ENCODE results near the gene GRHL1.

Gene GRHL1

DNA sequence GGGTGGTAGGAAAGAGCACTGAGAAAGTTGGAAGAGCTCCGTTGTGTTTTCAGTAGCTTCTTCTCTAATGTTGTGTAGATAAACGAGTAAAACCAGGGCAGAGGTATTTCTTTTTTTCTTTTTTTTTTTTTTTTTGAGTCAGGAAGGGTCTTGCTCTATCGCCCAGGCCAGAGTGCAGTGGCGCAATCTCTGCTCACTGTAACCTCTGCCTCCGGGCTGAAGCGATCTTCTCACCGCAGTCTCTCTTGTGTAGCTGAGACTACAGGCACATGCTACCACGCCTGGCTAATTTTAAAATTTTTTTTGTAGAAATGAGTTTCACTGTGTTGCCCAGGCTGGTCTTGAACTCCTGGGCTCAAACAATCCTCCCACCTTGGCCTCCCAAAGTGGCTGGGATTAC is 6.6 kb downstream of the GRHL1 start:
- Histone ChIP-seq H3K36me3 (ENCODE audit: control insufficient read depth in 5 of 5, insufficient read depth in 5 of 5, low read length in 5 of 5) (peaks cover 4 to 13% (median 7%) of the 10 kb centered on the region in 5 donors), H3K4me1 (ENCODE audit: control insufficient read depth in 5 of 5, insufficient read depth in 5 of 5, low read length in 5 of 5) (peaks cover 0 to 14% (median 6%) of the 10 kb centered on the region in 5 donors), H3K27me3 (ENCODE audit: control insufficient read depth in 5 of 5, insufficient read depth in 4 of 5, low read length in 5 of 5) (no peaks in the 10 kb centered on the region), H3K9me3 (ENCODE audit: control insufficient read depth in 5 of 5, low read length in 5 of 5) (no peaks in the 10 kb centered on the region), H3K4me3 (ENCODE audit: low read depth in 1 of 5, low read length in 5 of 5) (no peak overlapping the region), H3K9ac (ENCODE audit: low read length in 5 of 5) (no peak overlapping the region), H3K27ac (ENCODE audit: low read depth, low read length) (no peak overlapping the region)

DNA sequence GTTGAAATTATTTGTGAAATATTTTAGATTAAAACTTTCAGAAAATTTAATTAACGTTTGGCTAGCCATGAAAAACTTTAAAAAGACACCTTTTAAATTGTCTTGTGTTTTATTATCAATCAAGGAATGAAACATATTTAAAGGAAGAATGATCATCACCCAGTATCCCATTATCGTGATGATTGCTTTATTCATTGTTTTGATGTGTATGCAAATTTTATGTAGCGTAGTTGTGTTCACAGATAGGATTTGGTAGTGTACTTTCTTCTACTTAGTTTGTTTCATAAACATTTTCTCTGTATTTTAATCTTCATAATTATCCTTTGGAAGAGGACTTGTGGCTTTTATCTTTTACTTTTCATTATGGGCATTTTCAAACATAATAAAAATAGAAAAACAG is 7.8 kb downstream of the GRHL1 start:
- Histone ChIP-seq H3K9me3 (ENCODE audit: control insufficient read depth in 5 of 5, low read length in 5 of 5) (no peaks in the 10 kb centered on the region), H3K27me3 (ENCODE audit: control insufficient read depth in 5 of 5, insufficient read depth in 4 of 5, low read length in 5 of 5) (no peaks in the 10 kb centered on the region), H3K27ac (ENCODE audit: low read depth, low read length) (no peak overlapping the region), H3K4me1 (ENCODE audit: control insufficient read depth in 5 of 5, insufficient read depth in 5 of 5, low read length in 5 of 5) (peaks cover 0 to 5% (median 4%) of the 10 kb centered on the region in 5 donors), H3K36me3 (ENCODE audit: control insufficient read depth in 5 of 5, insufficient read depth in 5 of 5, low read length in 5 of 5) (peaks cover 4 to 13% (median 12%) of the 10 kb centered on the region in 5 donors), H3K4me3 (ENCODE audit: low read depth in 1 of 5, low read length in 5 of 5) (no peak overlapping the region), H3K9ac (ENCODE audit: low read length in 5 of 5) (no peak overlapping the region)

DNA sequence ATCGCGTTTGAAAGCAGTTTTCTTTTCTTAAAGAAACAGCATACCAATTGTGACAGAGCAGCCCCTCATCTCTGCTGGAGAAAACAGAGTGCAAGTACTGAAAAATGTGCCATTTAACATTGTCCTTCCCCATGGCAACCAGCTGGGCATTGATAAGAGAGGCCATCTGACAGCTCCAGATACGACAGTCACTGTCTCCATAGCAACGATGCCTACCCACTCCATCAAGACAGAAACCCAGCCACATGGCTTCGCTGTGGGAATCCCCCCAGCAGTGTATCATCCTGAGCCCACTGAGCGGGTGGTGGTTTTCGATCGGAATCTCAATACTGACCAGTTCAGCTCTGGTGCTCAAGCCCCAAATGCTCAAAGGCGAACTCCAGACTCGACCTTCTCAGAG is 9.5 kb downstream of the GRHL1 start:
- H3K4me3 ChIP-seq (ENCODE audit: low read depth in 1 of 5, low read length in 5 of 5): no peak overlapping the region

DNA sequence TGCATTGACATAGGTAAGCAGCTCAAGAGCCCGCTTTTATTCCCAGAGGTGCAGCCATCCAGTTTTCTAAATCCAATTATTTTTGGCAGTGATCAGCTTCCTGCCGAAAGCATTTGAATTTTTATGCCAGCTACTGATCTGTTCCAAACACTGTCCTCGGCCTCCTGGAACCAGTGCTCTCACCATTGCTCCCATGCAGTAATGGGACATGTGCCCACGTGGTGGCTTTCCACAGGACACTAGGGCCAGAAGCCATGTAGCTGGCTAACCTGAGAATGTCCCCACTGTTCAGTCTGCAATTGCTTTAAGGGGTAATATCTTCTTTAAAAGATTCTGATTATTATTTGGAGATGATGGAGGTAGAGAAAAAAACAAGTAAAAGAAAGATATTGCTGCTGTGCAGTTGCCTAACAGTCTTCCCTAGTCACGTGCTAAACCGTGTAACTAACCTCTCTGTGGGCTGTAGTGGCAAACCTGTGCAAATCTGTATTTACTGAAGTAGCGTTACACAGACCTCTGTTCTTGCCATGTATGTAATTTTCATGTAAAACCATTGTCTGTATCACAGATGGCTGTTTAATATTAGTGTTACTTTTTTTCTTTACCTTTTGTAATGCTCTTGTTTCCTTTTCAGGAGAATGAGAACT is 13.0 kb downstream of the GRHL1 start:
- no peak overlapping the region for H3K27ac ChIP-seq (ENCODE audit: low read depth, low read length)
- H3K27me3 ChIP-seq (ENCODE audit: control insufficient read depth in 5 of 5, insufficient read depth in 4 of 5, low read length in 5 of 5): no peaks in the 10 kb centered on the region
- H3K4me1 ChIP-seq (ENCODE audit: control insufficient read depth in 5 of 5, insufficient read depth in 5 of 5, low read length in 5 of 5): peaks cover 0 to 4% (median 0%) of the 10 kb centered on the region in 5 donors
- H3K9me3 ChIP-seq (ENCODE audit: control insufficient read depth in 5 of 5, low read length in 5 of 5): no peaks in the 10 kb centered on the region
- no peak overlapping the region for H3K9ac ChIP-seq (ENCODE audit: low read length in 5 of 5)
- peaks cover 4 to 19% (median 16%) of the 10 kb centered on the region in 5 donors for H3K36me3 ChIP-seq (ENCODE audit: control insufficient read depth in 5 of 5, insufficient read depth in 5 of 5, low read length in 5 of 5)
- no peak overlapping the region for H3K4me3 ChIP-seq (ENCODE audit: low read depth in 1 of 5, low read length in 5 of 5)

More for the DNA sequence above, 9.5 kb downstream of the GRHL1 start:
- Histone ChIP-seq H3K9ac (ENCODE audit: low read length in 5 of 5) (no peak overlapping the region), H3K4me1 (ENCODE audit: control insufficient read depth in 5 of 5, insufficient read depth in 5 of 5, low read length in 5 of 5) (peaks cover 0 to 4% (median 0%) of the 10 kb centered on the region in 5 donors), H3K27me3 (ENCODE audit: control insufficient read depth in 5 of 5, insufficient read depth in 4 of 5, low read length in 5 of 5) (no peaks in the 10 kb centered on the region), H3K9me3 (ENCODE audit: control insufficient read depth in 5 of 5, low read length in 5 of 5) (no peaks in the 10 kb centered on the region), H3K27ac (ENCODE audit: low read depth, low read length) (no peak overlapping the region), H3K36me3 (ENCODE audit: control insufficient read depth in 5 of 5, insufficient read depth in 5 of 5, low read length in 5 of 5) (peaks cover 4 to 19% (median 16%) of the 10 kb centered on the region in 5 donors)

DNA sequence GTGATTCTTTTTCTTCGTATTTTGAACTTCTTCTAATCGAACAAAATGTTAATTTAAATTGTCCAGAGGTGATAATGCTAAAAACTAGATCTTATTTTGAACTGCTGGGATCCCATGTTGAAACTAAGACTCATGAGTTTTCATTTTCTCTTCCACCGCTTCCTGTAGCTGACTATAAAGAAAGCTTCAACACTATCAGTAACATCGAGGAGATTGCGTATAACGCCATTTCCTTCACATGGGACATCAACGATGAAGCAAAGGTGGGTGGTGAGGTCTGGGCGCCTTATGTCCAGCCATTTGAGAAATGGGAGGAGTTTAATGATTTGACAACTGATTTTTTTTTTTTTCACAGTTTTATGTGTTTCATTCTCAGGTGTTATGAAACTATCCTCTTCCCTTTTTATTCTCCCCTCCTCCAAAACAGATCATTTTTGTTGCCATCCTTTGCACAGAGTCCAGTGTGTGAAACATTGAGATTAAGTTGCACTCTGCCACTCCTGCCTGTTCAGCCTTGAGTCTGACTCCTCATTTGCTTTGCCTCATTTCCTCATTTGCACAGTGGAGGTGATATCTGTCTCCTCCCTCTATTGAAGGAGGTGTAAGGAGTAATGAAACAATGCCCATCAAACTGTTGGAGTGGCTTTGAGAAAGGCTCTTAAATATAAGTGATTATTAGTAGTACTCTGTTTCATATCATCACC is 13.8 kb downstream of the GRHL1 start:
- Histone ChIP-seq H3K4me1 (ENCODE audit: control insufficient read depth in 5 of 5, insufficient read depth in 5 of 5, low read length in 5 of 5) (peaks cover 0 to 7% (median 0%) of the 10 kb centered on the region in 5 donors), H3K9me3 (ENCODE audit: control insufficient read depth in 5 of 5, low read length in 5 of 5) (no peaks in the 10 kb centered on the region), H3K4me3 (ENCODE audit: low read depth in 1 of 5, low read length in 5 of 5) (no peak overlapping the region), H3K27me3 (ENCODE audit: control insufficient read depth in 5 of 5, insufficient read depth in 4 of 5, low read length in 5 of 5) (no peaks in the 10 kb centered on the region), H3K9ac (ENCODE audit: low read length in 5 of 5) (no peak overlapping the region), H3K36me3 (ENCODE audit: control insufficient read depth in 5 of 5, insufficient read depth in 5 of 5, low read length in 5 of 5) (peaks cover 4 to 19% (median 15%) of the 10 kb centered on the region in 5 donors), H3K27ac (ENCODE audit: low read depth, low read length) (no peak overlapping the region)

DNA sequence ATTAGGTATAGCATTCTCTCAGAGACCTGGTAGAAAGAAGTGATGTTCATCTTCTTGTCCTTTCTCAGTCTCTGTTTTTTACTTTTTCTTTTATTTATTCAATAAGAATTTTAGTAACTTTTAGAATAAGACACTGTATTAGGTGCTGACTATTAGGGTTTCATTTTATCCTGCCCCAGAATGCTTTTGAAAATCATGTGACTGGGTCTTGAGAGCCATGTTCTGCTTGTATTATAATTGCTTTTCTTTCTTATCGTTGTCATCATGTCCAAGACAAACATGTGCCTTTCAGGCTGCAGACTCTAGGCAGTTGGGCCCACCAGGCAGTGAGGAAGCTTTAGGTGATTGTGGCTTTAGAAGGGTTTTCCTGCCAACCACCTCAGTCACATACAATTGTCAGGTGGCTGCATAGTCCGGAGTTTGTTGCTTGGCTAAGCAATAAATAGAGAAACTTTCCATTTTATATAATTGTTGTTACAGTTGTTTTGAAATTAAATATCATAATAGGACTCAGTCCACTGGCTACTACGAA is 15.1 kb downstream of the GRHL1 start:
- no peak overlapping the region for H3K4me3 ChIP-seq (ENCODE audit: low read depth in 1 of 5, low read length in 5 of 5)
- no peaks in the 10 kb centered on the region for H3K9me3 ChIP-seq (ENCODE audit: control insufficient read depth in 5 of 5, low read length in 5 of 5)
- H3K9ac ChIP-seq (ENCODE audit: low read length in 5 of 5): no peak overlapping the region
- peaks cover 0 to 18% (median 0%) of the 10 kb centered on the region in 5 donors for H3K4me1 ChIP-seq (ENCODE audit: control insufficient read depth in 5 of 5, insufficient read depth in 5 of 5, low read length in 5 of 5)
- peaks cover 0 to 13% (median 10%) of the 10 kb centered on the region in 5 donors for H3K36me3 ChIP-seq (ENCODE audit: control insufficient read depth in 5 of 5, insufficient read depth in 5 of 5, low read length in 5 of 5)
- H3K27ac ChIP-seq (ENCODE audit: low read depth, low read length): no peak overlapping the region
- no peaks in the 10 kb centered on the region for H3K27me3 ChIP-seq (ENCODE audit: control insufficient read depth in 5 of 5, insufficient read depth in 4 of 5, low read length in 5 of 5)

DNA sequence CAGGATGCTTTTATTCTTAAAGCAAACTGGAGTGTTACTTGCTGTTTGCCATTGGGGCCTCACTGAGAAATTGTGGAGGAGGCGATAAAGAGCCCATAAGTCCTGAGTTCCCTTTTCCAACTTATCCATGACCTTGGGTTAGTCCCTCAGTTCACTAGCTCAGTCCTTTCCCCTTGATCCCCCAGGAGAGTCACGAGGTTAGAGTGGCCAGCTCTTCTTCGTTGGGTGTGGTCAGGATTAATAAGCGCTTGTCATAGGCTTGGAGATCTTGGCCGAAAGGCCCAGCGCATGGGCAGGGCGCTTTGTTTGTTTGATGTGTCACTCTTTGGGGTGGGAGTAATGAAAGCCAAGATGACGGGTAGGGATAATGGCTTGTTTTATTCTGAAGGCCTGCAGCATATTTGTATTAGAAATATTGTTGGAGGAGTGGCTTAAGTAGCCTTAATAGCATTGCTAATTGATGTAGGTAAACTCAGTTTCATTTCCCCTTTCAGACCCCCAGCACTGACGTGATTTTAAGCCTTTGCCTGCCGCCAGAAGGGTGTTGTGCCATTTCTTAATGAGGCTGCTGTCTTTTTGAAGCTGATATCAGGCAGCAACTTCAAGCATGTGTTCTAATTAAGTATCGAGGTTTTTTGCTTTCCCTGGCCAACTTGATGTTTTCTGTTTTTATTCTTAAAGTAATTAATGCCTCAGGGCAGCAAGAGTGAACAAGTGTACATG is 15.7 kb downstream of the GRHL1 start:
- H3K36me3 ChIP-seq (ENCODE audit: control insufficient read depth in 5 of 5, insufficient read depth in 5 of 5, low read length in 5 of 5): peaks cover 0 to 13% (median 8%) of the 10 kb centered on the region in 5 donors
- no peak overlapping the region for H3K4me3 ChIP-seq (ENCODE audit: low read depth in 1 of 5, low read length in 5 of 5)
- no peak overlapping the region for H3K27ac ChIP-seq (ENCODE audit: low read depth, low read length)
- H3K9me3 ChIP-seq (ENCODE audit: control insufficient read depth in 5 of 5, low read length in 5 of 5): no peaks in the 10 kb centered on the region
- H3K27me3 ChIP-seq (ENCODE audit: control insufficient read depth in 5 of 5, insufficient read depth in 4 of 5, low read length in 5 of 5): no peaks in the 10 kb centered on the region
- peaks cover 0 to 18% (median 0%) of the 10 kb centered on the region in 5 donors for H3K4me1 ChIP-seq (ENCODE audit: control insufficient read depth in 5 of 5, insufficient read depth in 5 of 5, low read length in 5 of 5)
- H3K9ac ChIP-seq (ENCODE audit: low read length in 5 of 5): no peak overlapping the region

DNA sequence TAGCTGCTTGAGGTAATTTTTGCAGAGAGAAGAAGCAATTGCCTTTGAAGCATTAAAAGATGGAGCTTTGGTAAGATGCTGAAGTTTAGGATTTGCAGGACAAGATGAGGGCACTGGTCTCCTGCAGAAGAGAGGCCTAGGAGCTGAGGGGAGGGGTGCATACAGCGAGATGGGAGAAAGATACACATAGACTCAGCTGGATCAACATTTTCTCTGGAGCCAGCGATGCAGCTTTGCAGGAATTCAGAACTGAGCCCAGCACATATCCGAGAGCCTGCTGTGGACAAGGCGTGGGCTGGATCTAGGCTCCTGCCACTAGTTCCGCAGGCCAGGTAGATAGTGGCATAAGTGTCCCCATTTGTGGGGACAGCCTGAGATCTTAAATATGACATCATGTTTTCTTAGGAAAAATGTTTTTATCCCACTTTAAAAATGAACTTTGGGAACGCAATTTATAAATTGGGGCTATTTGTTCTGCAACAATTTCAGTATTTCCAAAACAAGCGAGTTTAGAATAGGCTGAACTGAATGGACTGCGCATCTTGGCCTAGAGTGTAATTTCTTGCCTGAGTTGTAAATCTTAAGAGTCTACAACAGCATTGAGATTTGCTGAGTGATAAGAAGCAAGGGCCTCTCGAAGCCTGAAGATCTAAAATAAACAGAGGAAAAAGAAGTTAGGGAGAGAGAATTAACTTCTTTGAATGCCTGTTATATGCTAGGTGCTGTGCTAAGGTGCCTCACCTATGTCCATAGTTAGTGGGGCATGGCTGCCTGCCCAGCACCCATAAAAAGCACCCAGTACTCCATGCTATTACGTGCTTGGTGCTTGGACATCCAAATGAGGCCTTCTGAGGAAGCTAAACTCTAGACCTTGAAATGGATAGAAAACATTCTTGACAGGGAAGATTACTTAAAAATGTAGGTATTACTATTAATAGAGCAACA is 17.3 kb downstream of the GRHL1 start:
- Histone ChIP-seq H3K27me3 (ENCODE audit: control insufficient read depth in 5 of 5, insufficient read depth in 4 of 5, low read length in 5 of 5) (no peaks in the 10 kb centered on the region), H3K4me3 (ENCODE audit: low read depth in 1 of 5, low read length in 5 of 5) (no peak overlapping the region), H3K27ac (ENCODE audit: low read depth, low read length) (no peak overlapping the region), H3K36me3 (ENCODE audit: control insufficient read depth in 5 of 5, insufficient read depth in 5 of 5, low read length in 5 of 5) (peaks cover 0 to 14% (median 8%) of the 10 kb centered on the region in 5 donors), H3K4me1 (ENCODE audit: control insufficient read depth in 5 of 5, insufficient read depth in 5 of 5, low read length in 5 of 5) (peaks cover 0 to 22% (median 4%) of the 10 kb centered on the region in 5 donors), H3K9ac (ENCODE audit: low read length in 5 of 5) (no peak overlapping the region), H3K9me3 (ENCODE audit: control insufficient read depth in 5 of 5, low read length in 5 of 5) (no peaks in the 10 kb centered on the region)

Data from subcutaneous abdominal adipose tissue (tissue), 5 donors.